Large intestine (tissue), 3 donors: ENCODE results near the gene DOCK2. TPM values are rescaled to one million over a fixed set of nuclear protein-coding genes. Genes with fewer than 3 reads are reported as not detected.
"Not testable (repeated sequence)": the region's sequence is repeated elsewhere in the genome, so short reads cannot be mapped to it uniquely, and the experiment has no call there.

Experiments used
- DNase-seq, 2 donors: peaks; one replicate each; pipeline versions ENCODE4 v3.0.0 to v3.0.0-alpha.2; 2013
- H3K27ac ChIP-seq: one replicate; pipeline ENCODE4 v1.5.1; 2013; ENCODE audit warnings: low read length
- H3K27me3 ChIP-seq: 2 replicates; pipeline ENCODE4 v1.6.1; 2013; ENCODE audit warnings: low read length; ENCODE audit not compliant: control insufficient read depth, insufficient read depth
- H3K36me3 ChIP-seq: 2 replicates; pipeline ENCODE4 v1.6.1; 2013; ENCODE audit warnings: low read length; ENCODE audit not compliant: control insufficient read depth, insufficient read depth
- H3K4me1 ChIP-seq: one replicate; pipeline ENCODE4 v1.6.1; 2013; ENCODE audit warnings: low read length; ENCODE audit not compliant: control insufficient read depth, insufficient read depth
- H3K4me3 ChIP-seq: one replicate; pipeline ENCODE4 v1.5.1; 2013; ENCODE audit warnings: low read length
- H3K9me3 ChIP-seq: one replicate; pipeline ENCODE4 v1.6.1; 2013; ENCODE audit warnings: mild to moderate bottlenecking, low read depth, low read length, moderate library complexity; ENCODE audit not compliant: control insufficient read depth
- WGBS: methylation state at CpG from one replicate; pipeline ENCODE4 v1.1.5; 2013; ENCODE audit warnings: low lambda C conversion rate; ENCODE audit not compliant: insufficient coverage; 5-methylcytosine and 5-hydroxymethylcytosine counted together
- polyA plus RNA-seq: library from polyadenylated mRNA; unstranded; fragments of 120-200 nt; gene quantifications from one replicate; pipeline ENCODE4 v1.2.1, GENCODE V29; 2013

Gene DOCK2
- polyA plus RNA-seq, 1 donor = 6.2 TPM

DNA sequence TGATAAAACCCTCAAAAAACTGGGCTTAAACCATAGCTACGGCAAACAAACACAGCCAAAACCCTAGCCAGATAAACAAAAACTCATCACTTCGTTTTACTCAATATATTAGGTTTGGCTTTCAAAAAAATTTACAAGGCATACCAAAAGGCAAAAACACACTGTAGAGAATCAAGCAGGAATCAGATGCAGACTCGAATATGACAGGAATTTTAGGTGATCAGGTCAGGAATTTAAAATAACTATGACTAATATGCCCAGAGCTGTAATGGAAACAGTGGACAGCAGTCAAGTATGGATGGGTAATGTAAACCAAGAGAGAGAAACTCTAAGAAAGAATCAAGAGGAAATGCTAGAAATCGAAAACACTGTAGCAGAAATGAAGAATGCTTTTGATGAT, 26.5 kb upstream of the DOCK2 start:
- WGBS = 88% methylated on average over 2 of the region's 4 CpGs
- Histone ChIP-seq H3K4me1 (no peaks in the 10 kb centered on the region), H3K36me3 (no peaks in the 10 kb centered on the region), H3K9me3 (no peaks in the 10 kb centered on the region), H3K4me3 (no peak overlapping the region), H3K27ac (no peak overlapping the region), H3K27me3 (no peaks in the 10 kb centered on the region)
- DNase-seq = no peak

DNA sequence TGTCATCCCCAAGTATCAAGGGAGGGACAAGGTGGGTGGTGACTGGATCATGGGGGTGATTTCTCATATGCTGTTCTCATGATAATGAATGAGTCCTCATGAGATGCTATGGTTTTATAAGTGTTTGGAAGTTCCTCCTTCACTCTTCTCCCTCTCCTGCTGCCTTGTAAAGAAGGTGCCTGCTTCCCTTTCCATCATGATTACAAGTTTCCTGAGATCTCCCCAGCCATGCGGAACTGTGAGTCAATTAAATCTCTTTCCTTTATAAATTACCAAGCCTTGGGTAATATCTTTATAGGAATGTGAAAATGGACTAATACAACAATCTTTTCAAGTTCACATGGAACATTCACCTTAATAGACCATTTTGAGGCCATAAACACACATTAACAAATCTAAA, 21.5 kb upstream of the DOCK2 start:
- 80% methylated on average over 1 of the region's 1 CpG for WGBS
- Histone ChIP-seq H3K27me3 (no peaks in the 10 kb centered on the region), H3K27ac (no peak overlapping the region), H3K9me3 (no peaks in the 10 kb centered on the region), H3K4me3 (no peak overlapping the region), H3K36me3 (no peaks in the 10 kb centered on the region), H3K4me1 (no peaks in the 10 kb centered on the region)
- DNase-seq = no peak

DNA sequence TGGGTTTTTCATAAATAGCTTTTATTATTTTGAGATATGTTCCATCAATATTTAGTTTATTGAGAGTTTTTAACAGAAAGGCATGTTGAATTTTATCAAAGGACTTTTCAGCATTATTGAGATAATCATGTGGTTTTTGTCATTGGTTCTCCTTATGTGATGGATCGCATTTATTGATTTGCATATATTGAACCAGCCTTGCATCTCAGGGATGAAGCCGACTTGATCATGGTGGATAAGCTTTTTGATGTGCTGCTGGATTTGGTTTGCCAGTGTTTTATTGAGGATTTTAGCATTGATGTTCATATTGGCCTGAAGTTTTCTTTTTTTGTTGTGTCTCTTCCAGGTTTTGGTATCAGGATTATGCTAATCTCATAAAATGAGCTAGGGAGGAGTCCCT, 12.8 kb upstream of the DOCK2 start:
- H3K4me1 ChIP-seq = not testable (repeated sequence)
- no CpG with 5 or more reads among the region's 2 CpGs for WGBS

DNA sequence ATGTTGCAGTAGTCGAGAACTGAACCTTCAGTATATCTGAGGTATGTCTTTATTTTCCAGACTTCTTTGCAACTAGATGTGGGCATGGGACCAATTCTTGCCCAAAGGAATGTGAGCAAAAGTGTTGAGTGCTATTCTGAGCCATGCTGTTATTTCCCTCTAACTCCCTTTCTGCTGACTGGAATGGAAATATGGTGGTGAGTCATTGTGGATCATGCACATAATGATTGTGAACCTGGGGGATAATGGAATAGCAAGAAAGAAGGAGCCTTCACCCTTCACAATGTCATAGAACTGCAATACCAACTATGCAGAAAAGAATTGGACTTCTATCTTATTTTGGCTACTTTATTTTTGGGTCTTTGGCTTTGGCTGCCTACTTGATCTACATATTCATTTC, 10.3 kb upstream of the DOCK2 start:
- DNase-seq = no peak

More for the DNA sequence above, 12.8 kb upstream of the DOCK2 start:
- H3K36me3 ChIP-seq, DNase-seq, H3K27me3 ChIP-seq, H3K9me3 ChIP-seq, H3K4me3 ChIP-seq, H3K27ac ChIP-seq: not testable (repeated sequence)

DNA sequence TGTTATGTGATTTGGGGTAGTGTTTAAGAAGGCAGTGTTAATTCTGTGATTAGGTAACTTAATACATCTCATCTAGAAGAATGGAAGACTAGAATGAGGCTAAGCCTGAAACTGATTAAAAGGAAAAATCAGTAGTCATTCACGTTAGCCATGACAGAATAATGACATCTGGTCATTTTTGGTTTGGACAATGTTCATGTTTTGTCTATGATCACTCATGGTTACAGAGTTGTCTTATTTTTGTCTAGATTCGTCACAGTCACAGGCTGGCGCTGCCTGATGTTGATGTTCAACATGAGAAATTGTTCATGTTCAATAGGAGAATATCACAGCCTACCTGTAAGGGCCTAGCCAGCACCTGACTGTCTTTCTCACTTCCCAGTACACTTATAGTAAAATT, 9.5 kb upstream of the DOCK2 start:
- DNase-seq = no peak
- Histone ChIP-seq H3K4me3 (no peak overlapping the region), H3K27ac (no peak overlapping the region), H3K27me3 (no peaks in the 10 kb centered on the region), H3K9me3 (no peaks in the 10 kb centered on the region), H3K4me1 (no peaks in the 10 kb centered on the region), H3K36me3 (no peaks in the 10 kb centered on the region)
- no CpG with 5 or more reads among the region's 3 CpGs for WGBS

More for the DNA sequence above, 10.3 kb upstream of the DOCK2 start:
- WGBS = no CpG with 5 or more reads among the region's 1 CpG
- H3K9me3 ChIP-seq = no peaks in the 10 kb centered on the region
- no peak overlapping the region for H3K4me3 ChIP-seq
- no peaks in the 10 kb centered on the region for H3K36me3 ChIP-seq
- no peaks in the 10 kb centered on the region for H3K4me1 ChIP-seq
- H3K27ac ChIP-seq = no peak overlapping the region
- no peaks in the 10 kb centered on the region for H3K27me3 ChIP-seq

DNA sequence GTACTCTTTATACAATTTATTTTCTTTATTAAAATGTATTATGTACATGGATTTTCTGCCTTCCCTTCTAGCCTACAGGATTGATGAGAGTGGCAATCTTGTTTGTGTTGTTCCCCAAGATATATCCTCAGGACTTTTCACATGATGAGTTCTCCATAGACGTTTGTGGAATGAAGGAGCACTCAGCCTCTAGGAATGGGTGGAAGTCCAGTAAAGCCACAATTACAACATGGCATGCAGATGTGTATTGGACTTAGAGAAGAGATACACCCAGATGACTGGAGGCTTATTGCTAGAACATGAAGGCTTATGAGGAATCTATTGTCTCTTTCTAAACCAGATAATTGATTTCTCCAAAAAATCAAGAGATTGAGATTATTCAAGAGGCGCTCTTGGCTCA, 8.2 kb upstream of the DOCK2 start:
- H3K36me3 ChIP-seq = no peaks in the 10 kb centered on the region
- no CpG with 5 or more reads among the region's 2 CpGs for WGBS
- no peak overlapping the region for H3K27ac ChIP-seq
- H3K4me1 ChIP-seq = no peaks in the 10 kb centered on the region
- no peak overlapping the region for H3K4me3 ChIP-seq
- no peak for DNase-seq
- no peaks in the 10 kb centered on the region for H3K9me3 ChIP-seq
- no peaks in the 10 kb centered on the region for H3K27me3 ChIP-seq

DNA sequence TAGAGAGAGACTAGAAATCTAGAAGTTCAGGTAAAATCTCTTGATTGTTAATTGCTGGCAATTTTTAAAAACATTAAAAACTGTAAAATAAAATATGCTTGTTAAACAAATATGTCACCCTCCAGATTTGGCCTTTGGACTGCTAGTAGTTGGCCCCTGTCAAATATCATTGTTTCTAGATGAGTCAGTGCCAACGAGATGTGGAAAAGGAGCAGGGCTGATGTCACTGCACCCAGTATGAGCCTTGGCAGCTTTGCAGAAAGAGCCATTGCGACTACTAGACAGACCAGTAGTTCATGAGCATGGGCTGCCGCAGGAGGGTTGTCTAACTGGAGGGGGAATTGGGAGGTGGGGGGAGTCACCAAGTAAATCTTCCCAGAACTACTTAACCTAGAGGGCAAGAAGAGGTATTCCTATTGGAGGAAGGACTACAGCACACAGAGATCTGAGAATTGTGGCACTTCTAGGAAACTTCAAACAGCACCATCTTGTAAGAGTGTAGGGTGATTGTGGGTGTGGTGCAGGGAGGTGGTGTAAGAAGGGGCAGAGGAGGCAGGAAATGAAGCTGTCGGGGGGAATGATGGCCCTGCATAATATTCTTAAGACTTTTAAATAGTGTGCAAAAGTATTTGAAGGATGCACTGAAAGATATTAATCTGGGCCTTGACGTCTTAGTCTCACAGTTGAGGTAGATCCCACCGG, 7.1 kb upstream of the DOCK2 start:
- H3K4me3 ChIP-seq = no peak overlapping the region
- no peak for DNase-seq
- H3K27ac ChIP-seq = no peak overlapping the region
- H3K9me3 ChIP-seq = no peaks in the 10 kb centered on the region
- H3K27me3 ChIP-seq = no peaks in the 10 kb centered on the region
- 84% methylated on average over 2 of the region's 6 CpGs for WGBS
- no peaks in the 10 kb centered on the region for H3K4me1 ChIP-seq
- no peaks in the 10 kb centered on the region for H3K36me3 ChIP-seq

DNA sequence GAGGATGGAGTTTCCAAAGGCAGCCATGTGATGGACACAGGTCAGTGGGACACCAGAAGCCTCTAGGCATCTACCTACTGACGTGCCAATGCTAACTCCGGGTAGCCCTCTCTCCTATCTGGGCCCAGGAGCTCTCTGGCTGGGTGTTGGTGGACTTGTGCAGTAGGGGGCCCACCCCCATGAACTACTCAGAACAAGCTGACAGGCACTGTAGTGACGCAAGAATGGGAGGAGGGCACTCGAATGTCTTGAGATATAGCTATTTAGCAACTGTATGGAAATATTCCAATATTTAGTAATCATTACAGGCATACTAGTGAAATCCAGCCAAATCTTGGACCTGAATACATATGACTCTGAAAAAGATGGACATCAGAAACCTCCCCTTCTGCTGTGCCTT, 5.7 kb upstream of the DOCK2 start:
- H3K27ac ChIP-seq = no peak overlapping the region
- H3K4me3 ChIP-seq = no peak overlapping the region
- no peak for DNase-seq
- H3K36me3 ChIP-seq = no peaks in the 10 kb centered on the region
- WGBS = no CpG with 5 or more reads among the region's 4 CpGs
- H3K27me3 ChIP-seq = peaks cover 4% of the 10 kb centered on the region
- H3K9me3 ChIP-seq = no peaks in the 10 kb centered on the region
- no peaks in the 10 kb centered on the region for H3K4me1 ChIP-seq

DNA sequence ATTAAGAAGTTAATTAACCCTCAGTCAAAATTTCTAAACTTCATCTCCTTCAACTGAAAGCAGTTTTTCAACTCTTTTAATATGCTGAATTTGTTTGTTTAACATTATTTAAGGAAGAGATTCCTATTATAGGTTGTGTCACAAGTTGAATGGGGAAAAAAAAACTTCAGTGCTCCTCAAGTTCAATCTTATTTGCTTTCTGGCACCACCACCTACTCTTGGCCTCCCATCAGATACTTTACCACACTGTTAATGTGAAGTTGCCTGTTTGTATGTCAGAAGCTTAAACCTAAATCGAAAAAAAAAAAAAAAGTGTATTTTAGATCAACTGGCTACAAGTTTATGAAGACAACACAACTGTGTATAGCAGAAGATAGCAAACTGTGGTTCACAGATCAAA, 4.1 kb upstream of the DOCK2 start:
- WGBS = no CpG with 5 or more reads among the region's 1 CpG
- no peaks in the 10 kb centered on the region for H3K9me3 ChIP-seq
- no peak overlapping the region for H3K27ac ChIP-seq
- H3K4me3 ChIP-seq = no peak overlapping the region
- peaks cover 3% of the 10 kb centered on the region for H3K4me1 ChIP-seq
- peaks cover 19% of the 10 kb centered on the region for H3K27me3 ChIP-seq
- no peaks in the 10 kb centered on the region for H3K36me3 ChIP-seq
- no peak for DNase-seq

DNA sequence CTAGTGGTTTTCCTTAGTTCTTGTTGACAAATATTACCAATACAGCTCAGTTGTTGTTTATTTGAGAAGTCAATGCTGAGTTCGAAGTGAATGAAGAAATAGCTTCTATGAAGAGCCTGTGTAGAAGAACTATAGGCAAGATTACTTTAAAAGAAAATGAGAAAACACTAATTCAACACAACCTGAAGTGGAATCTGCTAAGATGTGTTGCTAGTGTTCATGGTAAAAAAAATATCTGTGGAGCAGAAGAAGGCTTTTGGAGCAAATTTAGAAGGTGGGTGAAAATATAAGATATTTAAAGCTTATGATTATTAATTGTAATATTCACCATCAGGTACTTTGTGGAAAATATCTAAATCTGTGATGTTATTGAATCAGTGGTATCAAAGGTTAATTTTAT, 2.5 kb upstream of the DOCK2 start:
- no peaks in the 10 kb centered on the region for H3K9me3 ChIP-seq
- no peaks in the 10 kb centered on the region for H3K36me3 ChIP-seq
- DNase-seq = no peak
- H3K27ac ChIP-seq = no peak overlapping the region
- H3K27me3 ChIP-seq = peaks cover 28% of the 10 kb centered on the region
- 70% methylated on average over 1 of the region's 1 CpG for WGBS
- H3K4me3 ChIP-seq = no peak overlapping the region
- peaks cover 3% of the 10 kb centered on the region for H3K4me1 ChIP-seq

DNA sequence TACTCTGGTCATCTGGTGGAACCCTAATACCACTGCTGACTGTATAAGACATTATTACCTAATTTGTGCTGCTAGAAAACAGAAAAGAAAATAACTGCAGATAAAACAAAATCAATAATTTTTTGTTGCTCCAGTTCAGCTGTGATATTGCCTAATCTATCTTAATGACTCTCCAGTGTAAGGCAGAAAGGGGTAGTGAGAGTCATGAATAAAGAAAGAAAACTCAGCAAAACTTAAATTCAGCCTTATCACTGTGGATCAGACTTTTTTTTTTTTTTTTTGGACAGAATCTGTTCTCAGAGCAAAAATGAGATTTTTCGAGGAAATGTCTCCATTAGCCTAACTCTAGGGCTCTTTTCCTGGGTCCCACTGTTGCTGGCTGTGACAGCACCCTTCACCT, 1.1 kb upstream of the DOCK2 start:
- Histone ChIP-seq H3K4me1 (peaks cover 3% of the 10 kb centered on the region), H3K9me3 (no peaks in the 10 kb centered on the region), H3K27me3 (peaks cover 31% of the 10 kb centered on the region), H3K4me3 (no peak overlapping the region), H3K36me3 (no peaks in the 10 kb centered on the region), H3K27ac (no peak overlapping the region)
- whole genome bisulfite sequencing = no CpG with 5 or more reads among the region's 1 CpG
- no peak for DNase-seq
